Tibial artery (tissue), 4 donors: ENCODE results near the gene SHISAL1.

Source experiments
- DNase-seq, 2 donors: peaks; one replicate each; pipeline ENCODE4 v3.0.0-alpha.2; 2019
- H3K27ac ChIP-seq, 2 donors: fragments of 200-600 bp; sonication (generic) in 1 of 2; 1 replicate in 1 of 2; 2 replicates in 1 of 2; pipeline ENCODE4 v1.5.1; 2018 to 2019; ENCODE audit warnings: mild to moderate bottlenecking in 1 of 2
- H3K27me3 ChIP-seq, 2 donors: fragments of 200-600 bp; sonication (generic) in 1 of 2; one replicate each; pipeline versions ENCODE4 v1.5.1 to v1.6.0; 2016 to 2019
- H3K36me3 ChIP-seq, 3 donors: fragments of 200-600 bp; sonication (generic) in 2 of 3; one replicate each; pipeline ENCODE4 v1.5.1; 2016 to 2019; ENCODE audit warnings: mild to moderate bottlenecking in 2 of 3
- H3K4me1 ChIP-seq, 4 donors: fragments of 200-600 bp; sonication (generic) in 2 of 4; 1 replicate in 3 of 4; 2 replicates in 1 of 4; pipeline ENCODE4 v1.5.1; 2016 to 2019
- H3K4me3 ChIP-seq, 2 donors: fragments of 200-600 bp; sonication (generic) in 1 of 2; 1 replicate in 1 of 2; 2 replicates in 1 of 2; pipeline ENCODE4 v1.5.1; 2018 to 2019; ENCODE audit warnings: mild to moderate bottlenecking in 2 of 2
- H3K9me3 ChIP-seq, 3 donors: fragments of 200-600 bp; sonication (generic) in 1 of 3; one replicate each; pipeline ENCODE4 v1.5.1; 2016 to 2019
- CTCF ChIP-seq, 2 experiments: fragments of 200-600 bp in 1 of 2; fragments of 450-650 bp in 1 of 2; IDR thresholded peaks; one replicate each; pipeline ENCODE4 v1.5.1; 2017 to 2019; ENCODE audit warnings: antibody characterized with exemption in 2 of 2, mild to moderate bottlenecking in 1 of 2, moderate library complexity in 1 of 2
- intact Hi-C: fragments of 100-400 bp; cut with DNase I; formaldehyde crosslinking; loops from one replicate; pipeline ENCODE4 v1.15.0; 2023; ENCODE audit warnings: low total_unique reads

The SHISAL1 gene

DNA sequence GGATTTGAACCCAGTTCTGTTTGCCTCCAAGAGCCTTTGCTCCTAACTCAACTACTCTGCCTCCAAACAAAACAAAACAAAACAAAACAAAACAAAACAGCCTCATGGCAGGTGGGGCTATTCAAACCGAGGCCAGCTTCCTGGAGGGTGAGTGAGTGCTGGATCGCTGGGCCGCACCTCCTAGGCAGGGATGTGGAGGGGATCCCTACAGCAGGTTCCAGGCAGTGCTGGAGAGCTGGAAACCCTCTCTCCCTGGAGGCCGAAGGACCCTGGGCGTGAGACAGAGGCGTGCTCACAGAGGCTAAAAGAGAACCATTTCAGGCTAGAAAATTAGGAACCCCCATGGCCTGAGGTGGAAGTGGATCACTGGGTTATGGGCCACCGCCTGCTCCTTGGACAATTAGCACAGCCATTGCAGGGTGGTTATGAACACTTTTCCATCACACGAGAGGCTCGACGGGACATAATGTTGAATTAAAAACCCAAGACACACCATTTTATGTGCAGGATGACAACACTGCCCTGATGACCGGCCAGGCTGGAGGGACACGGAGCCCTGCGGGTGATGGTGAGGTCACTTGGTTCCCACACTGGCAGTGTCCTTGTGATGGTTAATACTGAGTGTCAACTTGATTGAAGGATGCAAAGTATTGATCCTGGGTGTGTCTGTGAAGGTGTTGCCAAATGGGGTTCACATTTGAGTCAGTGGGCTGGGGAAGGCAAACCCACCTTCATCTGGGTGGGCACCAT, 35.2 kb downstream of the SHISAL1 start:
- no peak for DNase-seq
- no peak for TF ChIP-seq CTCF (IDR thresholded peaks at IDR 0.05)
- Histone ChIP-seq H3K27ac (no peak overlapping the region), H3K27me3 (peaks cover 0 to 32% of the 10 kb centered on the region in 2 donors), H3K4me3 (no peak overlapping the region), H3K9me3 (no peaks in the 10 kb centered on the region), H3K4me1 (no peaks in the 10 kb centered on the region), H3K36me3 (no peaks in the 10 kb centered on the region)
- intact Hi-C loops, result no loop called here

GRCh38 chr22:44276706-44277356, 35.9 kb downstream of the SHISAL1 start:
- no peak for TF ChIP-seq CTCF (IDR thresholded peaks at IDR 0.05)
- H3K4me1 ChIP-seq, result no peaks in the 10 kb centered on the region
- H3K36me3 ChIP-seq, result no peaks in the 10 kb centered on the region
- H3K9me3 ChIP-seq, result no peaks in the 10 kb centered on the region
- intact Hi-C loops, result no loop called here
- H3K27me3 ChIP-seq, result peaks cover 0 to 26% of the 10 kb centered on the region in 2 donors
- DNase-seq, result no peak
- no peak overlapping the region for H3K27ac ChIP-seq
- H3K4me3 ChIP-seq, result no peak overlapping the region

GRCh38 chr22:44276041-44276440, 36.7 kb downstream of the SHISAL1 start:
- no peak for TF ChIP-seq CTCF (IDR thresholded peaks at IDR 0.05)
- no peaks in the 10 kb centered on the region for H3K36me3 ChIP-seq
- peaks cover 0 to 18% of the 10 kb centered on the region in 2 donors for H3K27me3 ChIP-seq

GRCh38 chr22:44275631-44275995, 37.1 kb downstream of the SHISAL1 start:
- peaks cover 0 to 14% of the 10 kb centered on the region in 2 donors for H3K27me3 ChIP-seq
- intact Hi-C loops, result no loop called here
- DNase-seq, result no peak
- no peaks in the 10 kb centered on the region for H3K4me1 ChIP-seq
- no peak overlapping the region for H3K4me3 ChIP-seq
- no peaks in the 10 kb centered on the region for H3K9me3 ChIP-seq
- no peaks in the 10 kb centered on the region for H3K36me3 ChIP-seq
- no peak overlapping the region for H3K27ac ChIP-seq
- no peak for TF ChIP-seq CTCF (IDR thresholded peaks at IDR 0.05)

More at GRCh38 chr22:44276041-44276440, 36.7 kb downstream of the SHISAL1 start:
- Histone ChIP-seq H3K4me3 (no peak overlapping the region), H3K27ac (no peak overlapping the region), H3K9me3 (no peaks in the 10 kb centered on the region), H3K4me1 (no peaks in the 10 kb centered on the region)
- intact Hi-C loops, result no loop called here
- DNase-seq, result no peak

- Histone ChIP-seq H3K27me3 (peaks cover 0 to 8% of the 10 kb centered on the region in 2 donors), H3K9me3 (no peaks in the 10 kb centered on the region), H3K4me1 (no peaks in the 10 kb centered on the region), H3K36me3 (no peaks in the 10 kb centered on the region), H3K4me3 (no peak overlapping the region), H3K27ac (no peak overlapping the region)
- intact Hi-C loops, result no loop called here
- TF ChIP-seq CTCF (IDR thresholded peaks at IDR 0.05), result no peak
- DNase-seq, result no peak
These were observed 37.7 kb downstream of the SHISAL1 start for GRCh38 chr22:44274918-44275630.
